Articular chondrocyte of knee joint (primary cell): Measurements from ENCODE around the gene AP1S2. TPM values are rescaled to one million over a fixed set of nuclear protein-coding genes. Genes with fewer than 3 reads are reported as not detected.

Experiments
- total RNA-seq: library from RNA; depleted of rRNA; stranded (reverse); fragments of >200 nt; gene quantifications from 2 replicates; pipeline ENCODE4 v1.2.3, GENCODE V29; 2012

The AP1S2 gene
- 39.1 and 67.9 TPM in 2 replicates for total RNA-seq

DNA sequence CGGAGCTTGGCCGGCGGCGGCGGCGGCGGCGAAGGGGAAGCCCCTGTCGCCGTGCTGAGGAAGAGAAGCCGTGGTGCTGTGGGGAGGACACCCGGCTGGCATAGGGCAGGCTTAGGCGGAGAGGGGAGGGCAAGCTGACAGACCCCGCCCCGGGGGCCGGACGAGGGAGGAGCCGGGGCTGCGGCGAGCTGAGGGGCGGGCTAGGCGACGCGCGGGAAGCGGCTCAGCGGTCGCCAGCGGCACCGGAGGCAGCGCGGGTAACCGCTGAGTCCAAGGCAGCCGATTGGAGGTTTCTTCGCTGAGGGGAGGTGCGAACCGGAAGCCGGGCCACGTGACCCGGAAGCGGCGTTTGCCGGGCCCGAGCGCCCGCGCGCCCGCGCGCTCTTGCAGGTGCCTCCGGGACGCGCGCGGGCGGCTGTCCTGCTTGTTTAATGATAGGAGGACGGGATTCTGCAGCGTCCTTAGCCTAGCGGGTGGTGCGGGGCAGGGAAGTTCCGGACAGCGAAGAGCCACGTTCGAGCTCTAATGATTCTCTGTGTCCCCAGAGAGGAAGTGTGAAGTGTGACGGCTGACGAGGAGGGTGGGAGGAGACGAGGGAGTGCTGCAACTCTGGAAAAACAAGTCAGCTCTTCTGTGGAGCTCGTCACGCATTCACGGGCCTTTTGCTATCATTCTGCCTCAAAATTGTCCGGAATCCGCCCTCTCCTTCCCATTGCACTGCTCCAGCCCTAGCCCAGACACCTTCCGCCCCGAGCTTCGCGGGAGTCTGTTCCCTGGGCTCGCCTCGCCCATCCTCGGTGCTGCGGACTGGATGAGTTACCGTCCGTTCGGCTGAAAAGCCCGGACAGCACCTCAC, at the start of gene AP1S2:
TSS of gene AP1S2 (minus strand) at position 102 of the 856 bp plus-strand sequence. CDS start 2,289 bp downstream, outside the sequence.

DNA sequence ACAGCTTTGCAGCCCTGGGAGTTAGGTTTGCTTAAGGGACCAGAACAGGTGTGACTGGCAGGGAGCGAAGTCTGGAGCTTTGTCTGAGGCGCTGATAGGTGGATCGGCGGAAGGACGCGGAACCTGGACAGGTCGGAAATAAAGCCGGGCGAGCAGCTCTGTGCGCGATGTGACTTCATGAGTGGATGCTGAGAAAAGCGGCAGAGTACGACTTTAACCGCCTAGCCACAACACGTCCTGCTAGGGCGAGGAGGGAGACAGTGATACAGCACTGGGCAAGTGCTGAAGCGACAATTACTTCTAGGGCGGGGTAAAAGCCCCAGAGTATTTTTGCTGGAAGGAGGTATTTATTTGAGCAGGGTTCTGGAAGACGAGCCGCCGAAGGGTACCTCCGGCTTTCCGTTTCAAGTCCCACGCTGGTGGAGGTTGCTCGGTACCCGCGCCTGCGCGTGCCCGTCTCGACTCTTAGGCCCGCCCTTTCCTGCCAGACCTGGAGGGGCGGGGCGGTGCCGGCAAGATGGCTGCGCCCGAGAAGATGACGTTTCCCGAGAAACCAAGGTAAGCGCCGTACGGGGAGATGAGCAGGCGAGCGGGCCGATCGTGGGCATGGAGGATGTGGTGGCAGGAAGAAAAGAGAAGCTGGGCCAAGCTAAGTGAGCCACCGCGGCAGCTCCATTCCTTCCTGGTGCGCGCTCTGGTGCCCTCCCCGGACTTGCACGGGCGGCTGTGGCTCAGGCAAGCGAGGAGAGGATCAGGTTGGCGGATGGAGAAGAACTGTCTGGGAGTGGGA, 64.4 kb downstream of the AP1S2 start, which contains the start of gene ZRSR2:
TSS of gene ZRSR2 (plus strand) at position 506 of the 790 bp plus-strand sequence. CDS start at position 518, 12 bp downstream.

Other genes starting within 250 kb of the AP1S2 start
- 0.32 and 0.52 TPM in 2 replicates for gene CLTRN, start 190.0 kb downstream of the AP1S2 start, total RNA-seq
- gene CA5B, start 116.5 kb downstream of the AP1S2 start, total RNA-seq, result 25.2 and 55.1 TPM in 2 replicates
- 4.1 TPM in 2 replicates for gene ZRSR2, start 64.3 kb downstream of the AP1S2 start, total RNA-seq